NCI-H2196 (cell line): ENCODE measurements around the gene TCEAL4.
"Not testable (repeated sequence)": the region's sequence is repeated elsewhere in the genome, so short reads cannot be mapped to it uniquely, and the experiment has no call there.

Experiments
- DNase-seq: peaks from one replicate; lab custom pipeline; 2025; ENCODE audit not compliant: unreplicated experiment; lab: John Stamatoyannopoulos, UW

The TCEAL4 gene

GRCh38 chrX:103586659-103587058 is 1.3 kb downstream of the TCEAL4 start:
- no peak for DNase-seq

GRCh38 chrX:103592295-103592694 is 7.0 kb downstream of the TCEAL4 start:
- not testable (repeated sequence) for DNase-seq

DNA sequence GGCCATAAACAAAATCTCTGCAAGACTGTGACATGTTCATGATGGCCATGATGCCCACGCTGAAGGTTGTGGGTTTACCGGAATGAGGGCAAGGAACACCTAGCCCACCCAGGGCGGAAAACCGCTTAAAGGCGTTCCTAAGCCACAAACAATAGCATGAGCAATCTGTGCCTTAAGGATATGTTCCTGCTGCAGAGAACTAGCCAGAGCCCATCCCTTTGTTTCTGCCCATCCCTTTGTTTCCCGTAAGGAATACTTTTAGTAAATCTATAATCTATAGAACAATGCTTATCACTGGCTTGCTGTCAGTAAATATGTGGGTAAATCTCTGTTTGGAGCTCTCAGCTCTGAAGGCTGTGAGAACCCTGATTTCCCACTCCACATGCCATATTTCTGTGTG is 9.9 kb downstream of the TCEAL4 start:
- DNase-seq: not testable (repeated sequence)

DNA sequence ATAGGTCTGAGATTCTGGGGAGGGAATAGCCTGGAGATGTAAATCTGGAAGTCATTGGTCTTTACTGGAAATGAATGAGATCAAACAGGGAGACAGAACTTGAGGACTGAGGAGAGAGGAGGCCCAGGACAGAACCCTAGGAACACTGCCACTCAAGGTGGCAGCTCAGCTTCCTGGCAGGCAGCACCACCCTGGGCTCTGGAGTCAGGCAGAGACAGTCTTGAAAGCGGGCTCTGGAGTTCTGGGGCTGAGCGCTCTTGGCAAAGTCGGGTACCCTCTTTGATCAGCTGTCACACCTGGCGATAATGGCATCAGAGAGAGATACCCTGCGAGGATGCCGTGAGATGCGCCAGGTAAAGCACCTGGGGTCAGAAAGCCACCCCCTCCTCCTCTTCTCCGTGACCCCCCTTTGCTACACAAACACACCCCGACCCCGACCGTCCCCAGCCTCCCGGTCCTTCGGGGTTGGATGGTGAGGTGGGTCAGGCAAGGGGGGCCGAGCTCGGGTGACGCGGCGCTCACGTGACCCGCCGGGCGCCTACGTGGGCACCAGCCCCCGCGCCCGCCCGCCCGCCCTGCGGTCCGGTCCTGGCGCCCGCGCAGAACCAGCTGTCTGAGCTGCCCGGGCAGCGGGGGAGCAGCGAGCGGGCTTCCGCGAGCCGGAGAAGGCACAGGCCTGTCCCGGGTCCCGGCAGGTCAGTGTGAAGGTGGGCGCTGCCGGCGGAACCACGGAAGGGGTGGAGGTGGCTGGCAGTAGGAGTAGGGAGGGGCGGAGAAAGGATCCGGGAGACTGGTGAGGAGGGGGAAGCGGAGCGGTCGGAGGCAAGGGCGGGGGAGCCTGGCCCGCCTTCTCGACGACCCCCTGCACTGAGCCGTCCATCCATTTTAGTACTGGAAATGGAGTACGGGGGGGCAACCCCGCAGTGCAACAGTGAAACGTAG is 22.3 kb downstream of the TCEAL4 start, which contains the start of gene TCEAL3:
Gene TCEAL3, plus strand, starts transcription at position 600 of the 942 bp plus-strand sequence. CDS start 1,102 bp downstream, outside the sequence.
- peak; percentile 45 for DNase-seq

- DNase-seq: no peak
Measured at GRCh38 chrX:103608306-103608963, 23.1 kb downstream of the TCEAL4 start.

DNA sequence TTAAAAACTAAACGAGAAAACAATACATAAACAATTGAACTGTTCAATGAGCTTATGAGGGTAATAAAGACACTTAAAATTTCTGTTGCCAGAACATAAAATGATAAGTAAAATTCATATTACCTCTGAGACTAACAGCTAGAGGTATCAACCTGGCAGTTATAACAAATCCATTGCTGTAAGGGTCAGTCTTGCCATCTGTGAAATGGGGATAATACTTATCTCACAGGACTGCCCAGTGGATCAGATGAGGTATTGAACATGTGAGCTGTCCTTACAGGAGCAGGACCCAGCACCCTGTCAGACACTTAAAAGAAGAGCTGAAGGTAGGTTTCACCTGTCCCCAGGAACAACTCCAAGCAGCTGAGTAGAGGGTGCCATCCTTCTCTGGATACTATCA is 25.0 kb downstream of the TCEAL4 start:
- DNase-seq: no peak

DNA sequence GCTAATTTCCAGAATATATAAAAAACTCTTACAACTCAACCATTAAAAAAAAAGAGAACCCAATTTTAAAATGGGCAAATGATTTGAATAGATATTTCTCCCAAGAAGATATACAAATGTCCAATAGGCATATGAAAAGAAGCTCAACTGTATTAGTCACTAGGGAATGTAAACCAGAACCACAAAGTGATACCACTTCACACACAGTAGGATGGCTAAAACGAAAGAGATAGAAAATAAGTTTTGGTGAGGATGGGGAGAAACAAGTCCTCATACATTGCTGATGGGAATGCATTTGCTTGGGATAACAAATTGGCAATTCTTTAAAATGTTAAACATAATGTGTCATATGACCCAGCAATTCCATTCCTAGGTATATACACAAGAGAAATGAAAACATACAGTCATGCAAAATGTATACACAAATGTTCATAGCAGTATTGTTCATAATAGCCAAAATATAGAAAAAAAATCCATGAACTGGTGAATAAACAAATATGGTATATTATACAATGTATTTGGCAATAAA is 28.1 kb downstream of the TCEAL4 start:
- no peak for DNase-seq

- no peak for DNase-seq
Measured at GRCh38 chrX:103614999-103615398, 29.7 kb downstream of the TCEAL4 start.

DNA sequence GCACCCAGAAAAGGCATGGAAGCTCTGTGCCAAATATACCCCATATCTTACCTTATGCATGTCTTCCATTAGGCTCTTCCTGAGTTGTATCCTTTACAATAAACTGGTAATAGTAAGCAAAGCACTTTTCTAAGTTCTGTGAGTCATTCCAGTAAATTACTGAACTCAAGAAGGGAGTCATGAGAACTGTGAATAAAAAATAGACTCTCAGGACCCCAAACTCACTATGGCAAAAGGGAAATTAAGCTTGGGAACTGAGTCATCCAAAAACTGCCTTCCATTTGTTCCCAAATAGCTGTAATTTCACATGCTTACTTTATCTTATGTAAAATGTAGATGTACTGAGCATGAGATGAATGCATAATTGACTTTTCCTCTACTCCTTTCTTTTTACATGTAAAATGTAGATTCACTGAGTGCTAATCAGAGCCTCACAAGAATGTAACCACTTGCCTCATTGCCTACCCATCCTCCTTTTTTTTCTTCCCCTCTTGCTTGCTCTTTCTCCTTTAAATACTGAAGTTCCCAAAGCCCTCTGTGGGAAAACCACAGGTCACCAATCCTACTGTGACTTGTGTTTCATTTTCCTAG is 30.6 kb downstream of the TCEAL4 start:
- no peak for DNase-seq

GRCh38 chrX:103616676-103617186 is 31.4 kb downstream of the TCEAL4 start:
- DNase-seq: no peak

GRCh38 chrX:103624111-103624510 is 38.8 kb downstream of the TCEAL4 start:
- no peak for DNase-seq

DNA sequence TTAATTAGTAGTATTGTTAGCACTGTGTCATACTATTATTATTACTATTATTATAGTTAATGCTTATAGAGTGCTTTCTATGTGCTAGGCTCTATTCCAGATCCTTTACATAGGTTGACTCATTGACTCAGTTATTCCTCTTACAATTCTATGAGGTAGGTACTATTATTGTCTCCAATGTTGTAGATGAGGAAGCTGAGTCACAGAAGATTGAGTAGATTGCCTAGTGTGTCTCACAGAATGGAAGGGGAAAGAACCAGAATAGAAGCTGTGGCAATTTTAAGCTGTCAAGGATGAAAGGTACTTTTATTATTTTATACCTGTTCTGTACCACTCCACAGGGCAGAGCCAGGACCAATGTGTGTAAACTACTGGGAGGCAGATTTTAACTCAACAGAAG is 41.5 kb downstream of the TCEAL4 start:
- no peak for DNase-seq

GRCh38 chrX:103628386-103629317 is 43.3 kb downstream of the TCEAL4 start, which contains the start of gene TCEAL1:
TSS of gene TCEAL1 (plus strand) at chrX:103628975. CDS start at chrX:103629917, 942 bp downstream.
- peak; percentile 31 for DNase-seq

GRCh38 chrX:103629318-103630170 is 44.2 kb downstream of the TCEAL4 start:
- DNase-seq: peak; percentile 35

DNA sequence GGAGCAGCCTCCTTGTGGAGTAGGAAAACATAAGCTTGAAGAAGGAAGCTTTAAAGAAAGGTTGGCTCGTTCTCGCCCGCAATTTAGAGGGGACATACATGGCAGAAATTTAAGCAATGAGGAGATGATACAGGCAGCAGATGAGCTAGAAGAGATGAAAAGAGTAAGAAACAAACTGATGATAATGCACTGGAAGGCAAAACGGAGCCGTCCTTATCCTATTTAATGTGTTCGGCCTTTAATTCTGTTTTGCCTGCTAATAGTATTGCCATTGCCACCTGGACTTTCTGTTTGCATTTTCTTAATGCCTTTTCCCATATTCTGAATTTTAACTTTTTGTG is 44.8 kb downstream of the TCEAL4 start:
- DNase-seq: no peak

DNA sequence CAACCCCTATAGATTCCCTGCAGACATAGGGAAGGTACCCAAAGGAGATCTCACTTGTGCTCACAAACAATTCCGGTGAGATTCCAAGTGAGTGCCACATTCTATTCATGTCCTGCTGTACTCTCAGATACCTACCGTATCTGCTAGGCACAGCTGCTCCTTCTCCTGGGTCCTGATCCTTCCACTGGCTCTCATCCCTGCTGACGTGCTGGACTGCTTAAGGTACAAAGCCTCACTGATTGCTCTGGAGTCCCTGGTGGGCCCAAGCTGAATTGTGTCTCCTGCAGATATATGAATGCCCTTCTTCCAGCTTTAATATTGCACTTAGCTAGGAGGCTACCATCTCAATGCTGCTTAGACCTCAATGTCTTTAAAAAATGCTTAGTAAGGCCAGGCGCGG is 45.8 kb downstream of the TCEAL4 start:
- no peak for DNase-seq

- DNase-seq: no peak
Measured at GRCh38 chrX:103635436-103635835, 50.1 kb downstream of the TCEAL4 start.
